GM19023 (cell line): ENCODE results near the gene DLL3.

ENCODE experiments used
- ATAC-seq: cut with Tn5 transposase; IDR thresholded peaks from one replicate; pipeline ENCODE4 v1.9.1; 2021; ENCODE audit warnings: mild to moderate bottlenecking, moderate library complexity; ENCODE audit not compliant: unreplicated experiment

DLL3 gene

GRCh38 chr19:39550197-39550596, 51.5 kb downstream of the DLL3 start:
- ATAC-seq = no peak

DNA sequence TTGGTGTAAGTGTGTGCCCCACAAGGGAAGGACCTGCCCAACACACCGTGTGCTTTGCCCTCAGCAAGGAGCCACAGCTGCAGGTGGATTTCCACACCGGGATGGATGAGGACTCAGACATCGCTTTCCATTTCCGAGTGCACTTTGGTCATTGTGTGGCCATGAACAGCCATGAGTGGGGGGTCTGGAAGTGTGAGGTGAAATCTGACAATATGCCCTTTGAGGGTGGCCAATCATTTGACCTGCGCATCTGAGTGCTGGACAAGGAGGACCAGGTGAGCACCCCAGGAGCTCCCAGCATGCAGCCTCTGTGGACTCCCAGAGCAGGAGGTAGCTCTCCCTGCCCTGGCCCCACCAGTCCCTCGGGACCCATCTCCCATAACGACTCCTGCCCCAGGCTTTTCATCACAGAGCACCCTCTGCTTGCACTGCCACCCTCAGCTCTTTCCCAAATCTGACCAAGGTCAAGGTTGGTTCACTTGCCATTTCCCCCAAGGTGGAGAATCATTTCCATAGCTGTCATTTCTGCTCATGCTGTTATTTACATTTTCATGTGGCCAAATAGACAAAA, 54.4 kb downstream of the DLL3 start:
- ATAC-seq = no peak

DNA sequence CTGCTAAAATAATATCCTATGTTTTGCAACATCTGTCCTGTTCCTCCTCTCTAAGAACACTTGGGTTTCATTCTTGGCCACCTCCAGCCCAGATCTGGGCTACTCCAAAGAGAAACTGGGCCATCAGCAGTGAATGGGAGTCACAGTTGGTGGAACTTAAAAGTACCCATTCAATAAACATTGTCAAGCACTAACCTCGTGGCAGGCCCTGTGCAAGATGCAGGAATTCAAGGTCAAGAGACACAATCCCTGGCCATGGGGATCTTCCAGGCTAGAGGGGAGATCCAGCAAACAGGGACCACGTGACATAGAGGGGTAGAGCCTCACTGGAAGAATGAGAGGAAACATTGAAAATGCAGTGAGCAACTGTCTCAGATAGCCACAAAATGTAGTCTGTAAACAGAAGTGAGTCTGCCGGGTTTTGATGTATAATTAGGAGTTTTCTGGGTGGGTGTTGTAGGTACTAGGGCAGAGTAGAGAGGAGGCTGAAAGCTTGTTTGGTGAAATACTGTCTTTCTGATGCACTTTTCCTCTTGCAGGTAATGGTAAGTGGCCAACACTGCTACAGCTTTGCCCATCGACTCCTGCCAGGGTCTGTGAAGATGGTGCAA, 56.1 kb downstream of the DLL3 start:
- ATAC-seq = no peak

- ATAC-seq = no peak
Measured at GRCh38 chr19:39555883-39556282, 57.1 kb downstream of the DLL3 start.
